C1 segment of cervical spinal cord (tissue), 14 donors: ENCODE results near the gene CSNK2A3.
"Not testable (repeated sequence)": the region's sequence is repeated elsewhere in the genome, so short reads cannot be mapped to it uniquely, and the experiment has no call there.

Experiments
- DNase-seq, 14 donors: peaks; one replicate each; lab custom pipeline; 2025; lab: John Stamatoyannopoulos, UW

CSNK2A3 gene

GRCh38 chr11:11380340-11380739 is 27.3 kb upstream of the CSNK2A3 start:
- no peak for DNase-seq

GRCh38 chr11:11379661-11380060 is 26.6 kb upstream of the CSNK2A3 start:
- DNase-seq, result no peak

- DNase-seq, result no peak
These were observed 25.3 kb upstream of the CSNK2A3 start for GRCh38 chr11:11378184-11378940.

GRCh38 chr11:11374358-11375148 is 21.5 kb upstream of the CSNK2A3 start:
- DNase-seq, result no peak

- DNase-seq, result no peak
These were observed 20.9 kb upstream of the CSNK2A3 start for GRCh38 chr11:11373934-11374333.

- DNase-seq, result no peak
These were observed 19.4 kb upstream of the CSNK2A3 start for GRCh38 chr11:11372461-11372860.

- DNase-seq, result no peak
These were observed 17.9 kb upstream of the CSNK2A3 start for GRCh38 chr11:11370962-11371303.

- no peak for DNase-seq
These were observed 17.4 kb upstream of the CSNK2A3 start for GRCh38 chr11:11370255-11370961.

- DNase-seq, result no peak
These were observed 13.7 kb upstream of the CSNK2A3 start for GRCh38 chr11:11366793-11367192.

GRCh38 chr11:11363674-11364073 is 10.6 kb upstream of the CSNK2A3 start:
- no peak for DNase-seq

GRCh38 chr11:11359611-11360010 is 6.6 kb upstream of the CSNK2A3 start:
- DNase-seq, result no peak

- DNase-seq, result no peak
These were observed 3.8 kb upstream of the CSNK2A3 start for GRCh38 chr11:11356842-11357241.

GRCh38 chr11:11351851-11352250 is 1.2 kb downstream of the CSNK2A3 start:
- not testable (repeated sequence) for DNase-seq

GRCh38 chr11:11351042-11351586 is 1.9 kb downstream of the CSNK2A3 start:
- DNase-seq, result no peak

GRCh38 chr11:11349870-11350337 is 3.1 kb downstream of the CSNK2A3 start:
- no peak for DNase-seq

GRCh38 chr11:11349106-11349825 is 3.8 kb downstream of the CSNK2A3 start:
- DNase-seq, result no peak

GRCh38 chr11:11348303-11348702 is 4.7 kb downstream of the CSNK2A3 start:
- no peak for DNase-seq

- peak in 1 of 14 donors; percentile 7 for DNase-seq
These were observed 5.5 kb downstream of the CSNK2A3 start for GRCh38 chr11:11347592-11347991.

- no peak for DNase-seq
These were observed 6.7 kb downstream of the CSNK2A3 start for GRCh38 chr11:11346303-11346702.

GRCh38 chr11:11345099-11345498 is 8.0 kb downstream of the CSNK2A3 start:
- DNase-seq, result peak in 1 of 14 donors; percentile 55

- no peak for DNase-seq
These were observed 9.0 kb downstream of the CSNK2A3 start for GRCh38 chr11:11344045-11344444.
